ENCODE data around the gene SPINK13.
"Not testable (repeated sequence)": the region's sequence is repeated elsewhere in the genome, so short reads cannot be mapped to it uniquely, and the experiment has no call there.

DNA sequence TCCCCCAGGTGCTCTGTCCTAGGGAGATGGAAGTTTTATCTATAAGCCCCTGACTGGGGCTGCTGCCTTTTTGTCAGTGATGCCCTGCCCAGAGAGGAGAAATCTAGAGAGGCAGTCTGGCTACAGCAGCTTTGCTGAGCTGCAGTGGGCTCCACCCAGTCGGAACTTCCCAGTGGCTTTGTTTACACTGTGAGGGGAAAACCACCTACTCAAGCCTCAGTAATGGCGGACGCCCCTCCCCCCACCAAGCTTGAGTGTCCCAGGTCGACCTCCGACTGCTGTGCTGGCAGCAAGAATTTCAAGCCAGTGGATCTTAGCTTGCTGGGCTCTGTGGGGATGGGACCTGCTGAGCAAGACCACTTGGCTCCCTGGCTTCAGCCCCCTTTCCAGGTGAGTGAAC, 12.3 kb downstream of the SPINK13 start:
- TF ChIP-seq, protein P1, sequence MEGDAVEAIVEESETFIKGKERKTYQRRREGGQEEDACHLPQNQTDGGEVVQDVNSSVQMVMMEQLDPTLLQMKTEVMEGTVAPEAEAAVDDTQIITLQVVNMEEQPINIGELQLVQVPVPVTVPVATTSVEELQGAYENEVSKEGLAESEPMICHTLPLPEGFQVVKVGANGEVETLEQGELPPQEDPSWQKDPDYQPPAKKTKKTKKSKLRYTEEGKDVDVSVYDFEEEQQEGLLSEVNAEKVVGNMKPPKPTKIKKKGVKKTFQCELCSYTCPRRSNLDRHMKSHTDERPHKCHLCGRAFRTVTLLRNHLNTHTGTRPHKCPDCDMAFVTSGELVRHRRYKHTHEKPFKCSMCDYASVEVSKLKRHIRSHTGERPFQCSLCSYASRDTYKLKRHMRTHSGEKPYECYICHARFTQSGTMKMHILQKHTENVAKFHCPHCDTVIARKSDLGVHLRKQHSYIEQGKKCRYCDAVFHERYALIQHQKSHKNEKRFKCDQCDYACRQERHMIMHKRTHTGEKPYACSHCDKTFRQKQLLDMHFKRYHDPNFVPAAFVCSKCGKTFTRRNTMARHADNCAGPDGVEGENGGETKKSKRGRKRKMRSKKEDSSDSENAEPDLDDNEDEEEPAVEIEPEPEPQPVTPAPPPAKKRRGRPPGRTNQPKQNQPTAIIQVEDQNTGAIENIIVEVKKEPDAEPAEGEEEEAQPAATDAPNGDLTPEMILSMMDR (IDR thresholded peaks at IDR 0.05), result not testable (repeated sequence)
- not testable (repeated sequence) for TF ChIP-seq EZH2 (IDR thresholded peaks at IDR 0.05; ENCODE audit: borderline replicate concordance, insufficient read depth, low read depth, low read length, poor library complexity, severe bottlenecking)

Data from B cell (primary cell).